ENCODE results near the gene MRFAP1L1.

- TF ChIP-seq EZH2 (IDR thresholded peaks at IDR 0.05; ENCODE audit: borderline replicate concordance, insufficient read depth, low read length, poor library complexity, severe bottlenecking) = no peak
- TF ChIP-seq CTCF (IDR thresholded peaks at IDR 0.05; ENCODE audit: poor library complexity, severe bottlenecking) = no peak
Observed at GRCh38 chr4:6734165-6734786, 24.6 kb upstream of the MRFAP1L1 start.
